GM23248 (cell line): Measurements from ENCODE around the gene SBF2.

Source experiments
- EZH2 ChIP-seq: fragments of 200-600 bp; sonication (generic); IDR thresholded peaks from 2 replicates; pipeline ENCODE4 v1.6.1; 2018; ENCODE audit warnings: antibody characterized with exemption, mild to moderate bottlenecking; ENCODE audit not compliant: insufficient read depth, poor library complexity, severe bottlenecking
- EZH2phosphoT487 ChIP-seq: fragments of 200-600 bp; sonication (generic); IDR thresholded peaks from 2 replicates; pipeline ENCODE4 v1.6.1; 2018; ENCODE audit warnings: antibody characterized with exemption, moderate library complexity, mild to moderate bottlenecking, low read depth; ENCODE audit not compliant: insufficient read depth

DNA sequence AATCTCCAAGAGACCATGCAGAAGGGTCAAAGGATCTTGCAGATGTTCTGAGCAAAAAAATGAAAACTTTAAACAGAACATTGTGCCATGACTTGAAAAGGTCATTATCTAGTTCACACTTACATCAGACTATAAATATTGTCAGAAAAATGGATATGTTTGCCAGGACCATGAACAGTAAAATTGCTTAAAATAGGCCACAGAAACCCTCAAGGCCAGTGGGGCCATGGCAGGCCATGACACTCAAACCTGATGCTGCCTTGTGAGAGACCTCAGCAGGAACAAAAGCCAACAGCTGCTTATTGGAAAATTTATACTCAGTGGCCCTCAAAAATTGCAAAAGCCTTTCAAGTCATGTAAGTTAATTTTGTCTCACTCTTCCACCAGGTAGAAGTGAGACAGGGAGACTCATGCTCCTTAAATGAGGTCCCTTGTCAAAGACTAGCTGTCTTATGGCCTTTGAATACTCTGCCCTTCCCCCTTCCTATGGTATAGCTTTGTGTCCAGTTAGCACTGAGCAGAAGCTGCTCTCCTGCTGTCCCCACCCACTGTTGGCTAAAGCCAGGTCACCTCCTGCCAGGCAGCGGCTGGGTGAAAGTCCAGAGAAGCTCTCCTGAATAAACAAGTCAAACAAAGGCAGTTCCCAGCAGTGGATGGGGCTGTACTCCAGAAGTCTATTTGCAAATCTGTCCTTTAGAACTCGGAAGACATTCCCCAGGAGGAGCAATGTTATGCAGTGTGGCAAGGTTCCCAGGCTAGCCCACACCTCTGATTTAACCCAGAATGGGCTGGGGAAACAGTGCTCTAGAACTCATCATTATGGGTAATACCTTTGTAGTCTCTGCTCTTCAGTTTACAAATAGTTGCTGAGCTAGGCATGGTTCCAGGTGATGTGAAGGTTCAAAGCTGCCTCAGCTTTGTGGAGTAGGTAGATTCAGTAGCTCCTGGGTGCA, 32.3 kb upstream of the SBF2 start:
- TF ChIP-seq EZH2 (no peak), EZH2phosphoT487 (no peak)
